ENCODE results near the gene ANKRD17.

Gene ANKRD17

GRCh38 chr4:73086095-73086868 is 172.3 kb downstream of the ANKRD17 start:
- TF ChIP-seq CTCF (conservative IDR thresholded peaks at IDR 0.05; ENCODE audit: low read depth, low read length): no peak
- H3K4me3 ChIP-seq (ENCODE audit: low read depth, low read length): no peak overlapping the region
- DNase-seq (ENCODE audit: low read depth): peak; percentile 23

GRCh38 chr4:73080789-73081188 is 177.8 kb downstream of the ANKRD17 start:
- DNase-seq (ENCODE audit: low read depth): no peak
- no peak for TF ChIP-seq CTCF (conservative IDR thresholded peaks at IDR 0.05; ENCODE audit: low read depth, low read length)
- no peak overlapping the region for H3K4me3 ChIP-seq (ENCODE audit: low read depth, low read length)

DNA sequence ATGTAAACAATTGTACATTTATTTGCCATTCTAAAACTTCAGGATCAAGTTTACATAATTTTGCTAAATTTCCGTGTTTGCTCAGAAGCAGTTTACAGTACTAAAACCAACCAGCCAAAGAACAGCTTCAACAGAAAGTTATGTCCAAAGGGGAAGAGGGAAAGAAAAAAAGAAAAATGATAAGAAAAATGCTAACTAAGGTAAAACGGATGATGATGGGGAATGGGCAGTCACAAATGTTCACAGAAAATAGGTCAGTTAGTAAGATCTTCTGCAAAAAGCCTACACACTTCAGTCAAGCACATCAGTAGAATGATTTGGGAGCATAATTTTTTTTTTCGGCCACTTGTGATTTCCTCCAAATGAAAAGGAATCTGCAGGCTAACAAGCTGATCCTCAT is 182.8 kb downstream of the ANKRD17 start:
- no peak for DNase-seq (ENCODE audit: low read depth)
- no peak overlapping the region for H3K4me3 ChIP-seq (ENCODE audit: low read depth, low read length)
- no peak for TF ChIP-seq CTCF (conservative IDR thresholded peaks at IDR 0.05; ENCODE audit: low read depth, low read length)

GRCh38 chr4:73070074-73070390 is 188.6 kb downstream of the ANKRD17 start:
- TF ChIP-seq CTCF (conservative IDR thresholded peaks at IDR 0.05; ENCODE audit: low read depth, low read length): no peak
- DNase-seq (ENCODE audit: low read depth): no peak
- peak overlapping the region; percentile 89 for H3K4me3 ChIP-seq (ENCODE audit: low read depth, low read length)

- peak; percentile 99 for DNase-seq (ENCODE audit: low read depth)
- H3K4me3 ChIP-seq (ENCODE audit: low read depth, low read length): peak within 1 kb of the TSS; percentile 89
- no peak for TF ChIP-seq CTCF (conservative IDR thresholded peaks at IDR 0.05; ENCODE audit: low read depth, low read length)
Observed at GRCh38 chr4:73069338-73070073, 189.1 kb downstream of the ANKRD17 start, which contains the start of gene COX18. Gene COX18 (minus strand): TSS chr4:73069716. CDS start chr4:73069649, 67 bp downstream.

- DNase-seq (ENCODE audit: low read depth): peak; percentile 46
- TF ChIP-seq CTCF (conservative IDR thresholded peaks at IDR 0.05; ENCODE audit: low read depth, low read length): no peak
- H3K4me3 ChIP-seq (ENCODE audit: low read depth, low read length): peak overlapping the region; percentile 89
Observed at GRCh38 chr4:73068491-73069337, 189.9 kb downstream of the ANKRD17 start.

Measured in choroid plexus epithelial cell (primary cell).